ENCODE measurements around the gene ZNF697. TPM values are rescaled to one million over a fixed set of nuclear protein-coding genes. Genes with fewer than 3 reads are reported as not detected.
A peak's percentile ranks its signal among the peaks of the same experiment; 100 is the strongest.
"Not testable (repeated sequence)": the region's sequence is repeated elsewhere in the genome, so short reads cannot be mapped to it uniquely, and the experiment has no call there.

Gene ZNF697
- total RNA-seq, 1 donor from 2014 or later = 9.4 TPM

GRCh38 chr1:119593805-119594204, 54.3 kb downstream of the ZNF697 start:
- Histone ChIP-seq H3K4me1 (no peaks in the 10 kb centered on the region), H3K36me3 (peaks cover 7% of the 10 kb centered on the region), H3K27ac (replicated peaks) (no peak overlapping the region), H3K9me3 (replicated peaks) (no peaks in the 10 kb centered on the region), H3K4me3 (no peak overlapping the region), H3K27me3 (ENCODE audit: low read depth) (no peaks in the 10 kb centered on the region)
- no peak for TF ChIP-seq CTCF (IDR thresholded peaks at IDR 0.05; ENCODE audit: borderline replicate concordance)
- intact Hi-C loops (cut with micrococcal nuclease) = no loop called here
- no peak for DNase-seq

GRCh38 chr1:119590393-119590792, 57.7 kb downstream of the ZNF697 start:
- H3K9me3 ChIP-seq (replicated peaks) = no peaks in the 10 kb centered on the region
- H3K27me3 ChIP-seq (ENCODE audit: low read depth) = no peaks in the 10 kb centered on the region
- H3K4me1 ChIP-seq = peaks cover 4% of the 10 kb centered on the region
- H3K36me3 ChIP-seq = no peaks in the 10 kb centered on the region
- no peak for DNase-seq
- TF ChIP-seq CTCF (IDR thresholded peaks at IDR 0.05; ENCODE audit: borderline replicate concordance) = no peak
- no peak overlapping the region for H3K4me3 ChIP-seq
- intact Hi-C loops (cut with micrococcal nuclease) = no loop called here
- H3K27ac ChIP-seq (replicated peaks) = no peak overlapping the region

GRCh38 chr1:119588621-119589020, 59.4 kb downstream of the ZNF697 start:
- Histone ChIP-seq H3K4me1 (peaks cover 4% of the 10 kb centered on the region), H3K4me3 (no peak overlapping the region), H3K36me3 (no peaks in the 10 kb centered on the region), H3K27me3 (ENCODE audit: low read depth) (no peaks in the 10 kb centered on the region), H3K9me3 (replicated peaks) (no peaks in the 10 kb centered on the region), H3K27ac (replicated peaks) (no peak overlapping the region)
- no peak for DNase-seq
- no peak for TF ChIP-seq CTCF (IDR thresholded peaks at IDR 0.05; ENCODE audit: borderline replicate concordance)
- intact Hi-C loops (cut with micrococcal nuclease) = no loop called here

- no peak overlapping the region for H3K4me3 ChIP-seq
- intact Hi-C loops (cut with micrococcal nuclease) = no loop called here
- H3K27me3 ChIP-seq (ENCODE audit: low read depth) = no peaks in the 10 kb centered on the region
- no peak overlapping the region for H3K27ac ChIP-seq (replicated peaks)
- TF ChIP-seq CTCF (IDR thresholded peaks at IDR 0.05; ENCODE audit: borderline replicate concordance) = no peak
- H3K36me3 ChIP-seq = no peaks in the 10 kb centered on the region
- H3K4me1 ChIP-seq = peaks cover 4% of the 10 kb centered on the region
- DNase-seq = no peak
- H3K9me3 ChIP-seq (replicated peaks) = no peaks in the 10 kb centered on the region
These were observed 60.7 kb downstream of the ZNF697 start for GRCh38 chr1:119587341-119587740.

- H3K36me3 ChIP-seq; H3K27ac ChIP-seq (replicated peaks); H3K4me3 ChIP-seq; intact Hi-C loops (cut with micrococcal nuclease); H3K27me3 ChIP-seq (ENCODE audit: low read depth); H3K4me1 ChIP-seq; H3K9me3 ChIP-seq (replicated peaks); DNase-seq: not testable (repeated sequence)
These were observed 62.3 kb downstream of the ZNF697 start for GRCh38 chr1:119585801-119586200.

- no peak overlapping the region for H3K27ac ChIP-seq (replicated peaks)
- no peaks in the 10 kb centered on the region for H3K27me3 ChIP-seq (ENCODE audit: low read depth)
- H3K4me1 ChIP-seq = peaks cover 4% of the 10 kb centered on the region
- H3K4me3 ChIP-seq = no peak overlapping the region
- no peaks in the 10 kb centered on the region for H3K36me3 ChIP-seq
- no peaks in the 10 kb centered on the region for H3K9me3 ChIP-seq (replicated peaks)
- intact Hi-C loops (cut with micrococcal nuclease) = loop anchor here (2.0 kb wide), 1 partner anchor 66 kb away; the partner anchor contains the start of gene ZNF697
- DNase-seq = peak; percentile 29
- peak; percentile 62 for TF ChIP-seq CTCF (IDR thresholded peaks at IDR 0.05; ENCODE audit: borderline replicate concordance)
These were observed 65.3 kb downstream of the ZNF697 start for GRCh38 chr1:119582801-119583200.

GRCh38 chr1:119581076-119581475, 67.0 kb downstream of the ZNF697 start:
- DNase-seq; H3K27me3 ChIP-seq (ENCODE audit: low read depth); H3K4me1 ChIP-seq; H3K36me3 ChIP-seq; intact Hi-C loops (cut with micrococcal nuclease); H3K4me3 ChIP-seq; H3K9me3 ChIP-seq (replicated peaks); H3K27ac ChIP-seq (replicated peaks): not testable (repeated sequence)

Measured in left ventricle myocardium inferior (tissue), 1 donor.